BJ (cell line): Measurements from ENCODE around the gene TRIM50. TPM values are rescaled to one million over a fixed set of nuclear protein-coding genes. Genes with fewer than 3 reads are reported as not detected.
"Not testable (repeated sequence)": the region's sequence is repeated elsewhere in the genome, so short reads cannot be mapped to it uniquely, and the experiment has no call there.

Experiments used
- CTCF ChIA-PET: fragments of 350-600 bp; formaldehyde crosslinking; extraction: SDS; loops from one replicate; lab custom pipeline; 2021; ENCODE audit warnings: antibody characterized with exemption, inconsistent platforms; lab: Yijun Ruan, JAX
- POLR2A ChIA-PET: fragments of 300-600 bp; sonication (Branson Sonifier 250); formaldehyde crosslinking; extraction: SDS; loops from one replicate; lab custom pipeline; 2021; ENCODE audit warnings: antibody characterized with exemption; lab: Charles Lee
- DNase-seq: peaks from one replicate; pipeline ENCODE4 v3.0.0-alpha.2; 2011; ENCODE audit warnings: low read depth
- H3K27me3 ChIP-seq: 2 replicates; pipeline ENCODE4 v1.6.0; 2011; ENCODE audit warnings: low read length; ENCODE audit not compliant: control insufficient read depth, insufficient read depth
- H3K36me3 ChIP-seq: 2 replicates; pipeline ENCODE4 v1.5.1; 2011; ENCODE audit warnings: low read length; ENCODE audit not compliant: control insufficient read depth, insufficient read depth
- H3K4me3 ChIP-seq: 2 replicates; pipeline ENCODE4 v1.5.1; 2011; ENCODE audit warnings: low read depth, mild to moderate bottlenecking, control low read depth, low read length
- CTCF ChIP-seq: IDR thresholded peaks from 2 replicates; pipeline ENCODE4 v1.5.1; 2011; ENCODE audit warnings: low read depth, mild to moderate bottlenecking, control low read depth, inconsistent platforms, low read length, moderate library complexity; ENCODE audit not compliant: insufficient read depth
- polyA plus RNA-seq: library from polyadenylated mRNA; depleted of rRNA; stranded (reverse); fragments of >200 nt; gene quantifications from 2 replicates; pipeline ENCODE4 v1.2.3, GENCODE V29; 2011

Gene TRIM50
- polyA plus RNA-seq, 1 experiment: not detected

GRCh38 chr7:73366990-73367389, 39.1 kb upstream of the TRIM50 start:
- ChIA-PET POLR2A (no interaction called here), CTCF (no interaction called here)
- no peak for DNase-seq
- H3K4me3 ChIP-seq: no peak overlapping the region
- no peak for TF ChIP-seq CTCF
- H3K36me3 ChIP-seq: no peaks in the 10 kb centered on the region
- no peaks in the 10 kb centered on the region; the same call in none of the 2 replicates for H3K27me3 ChIP-seq

- Histone ChIP-seq H3K27me3 (no peaks in the 10 kb centered on the region; the same call in none of the 2 replicates), H3K36me3 (no peaks in the 10 kb centered on the region), H3K4me3 (no peak overlapping the region)
- no peak for TF ChIP-seq CTCF
- CTCF ChIA-PET: no interaction called here
- no peak for DNase-seq
- POLR2A ChIA-PET: no interaction called here
These were observed 38.2 kb upstream of the TRIM50 start for GRCh38 chr7:73366127-73366526.

- CTCF ChIA-PET: interaction anchor here (1.1 kb wide), 1 partner anchor 22 kb away, joined by 3 read pairs; no protein-coding TSS in a partner anchor
- no peak for TF ChIP-seq CTCF
- no peaks in the 10 kb centered on the region for H3K36me3 ChIP-seq
- H3K27me3 ChIP-seq: no peaks in the 10 kb centered on the region; the same call in none of the 2 replicates
- H3K4me3 ChIP-seq: no peak overlapping the region
- no peak for DNase-seq
- POLR2A ChIA-PET: no interaction called here
These were observed 36.3 kb upstream of the TRIM50 start for GRCh38 chr7:73364006-73364728.

GRCh38 chr7:73363225-73364005, 35.5 kb upstream of the TRIM50 start:
- TF ChIP-seq CTCF: no peak
- H3K27me3 ChIP-seq: no peaks in the 10 kb centered on the region; the same call in none of the 2 replicates
- no peaks in the 10 kb centered on the region for H3K36me3 ChIP-seq
- DNase-seq: no peak
- ChIA-PET POLR2A (no interaction called here), CTCF (interaction anchor here (0.5 to 1.1 kb wide), 2 partner anchors 9 to 21 kb away, joined by 3 read pairs; no protein-coding TSS in a partner anchor)
- no peak overlapping the region for H3K4me3 ChIP-seq

GRCh38 chr7:73360590-73360989, 32.7 kb upstream of the TRIM50 start:
- H3K36me3 ChIP-seq, POLR2A ChIA-PET, DNase-seq, CTCF ChIA-PET, H3K4me3 ChIP-seq, H3K27me3 ChIP-seq: not testable (repeated sequence)
